Epithelial cell of prostate (primary cell): Measurements from ENCODE around the gene ATP12A.
A peak's percentile ranks its signal among the peaks of the same experiment; 100 is the strongest.
"Not testable (repeated sequence)": the region's sequence is repeated elsewhere in the genome, so short reads cannot be mapped to it uniquely, and the experiment has no call there.

Experiments used
- DNase-seq: peaks from one replicate; pipeline ENCODE4 v3.0.0-alpha.2; 2011; ENCODE audit warnings: low read depth, low spot score
- H3K27ac ChIP-seq: fragments of 450-650 bp; 2 replicates; pipeline ENCODE4 v1.5.1; 2017; ENCODE audit warnings: mild to moderate bottlenecking

Gene ATP12A

GRCh38 chr13:24719139-24719538 is 38.9 kb downstream of the ATP12A start:
- no peak for DNase-seq
- no peak overlapping the region for H3K27ac ChIP-seq

- H3K27ac ChIP-seq = no peak overlapping the region
- DNase-seq = no peak
Measured at GRCh38 chr13:24723206-24723605, 43.0 kb downstream of the ATP12A start.

- no peak overlapping the region for H3K27ac ChIP-seq
- DNase-seq = no peak
Measured at GRCh38 chr13:24724714-24725113, 44.5 kb downstream of the ATP12A start.

DNA sequence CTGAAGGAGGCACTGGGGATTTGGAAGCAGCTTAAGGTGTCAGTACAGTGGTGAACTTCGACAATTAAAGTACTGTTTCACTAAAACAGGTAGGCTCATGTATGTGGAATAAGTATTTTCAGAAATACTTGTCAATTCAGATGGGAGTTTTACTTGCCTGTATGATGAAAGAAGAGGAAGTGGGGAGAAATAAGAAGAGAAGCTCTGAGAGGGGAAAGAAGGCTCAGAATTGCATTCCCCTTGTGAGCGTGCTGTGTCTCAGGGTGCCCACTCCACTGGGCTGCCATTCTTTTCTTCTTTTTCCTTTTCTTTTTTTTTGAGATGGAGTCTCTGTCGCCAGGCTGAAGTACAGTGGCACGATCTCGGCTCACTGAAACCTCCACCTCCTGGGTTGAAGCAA is 45.2 kb downstream of the ATP12A start:
- no peak overlapping the region for H3K27ac ChIP-seq
- no peak for DNase-seq

DNA sequence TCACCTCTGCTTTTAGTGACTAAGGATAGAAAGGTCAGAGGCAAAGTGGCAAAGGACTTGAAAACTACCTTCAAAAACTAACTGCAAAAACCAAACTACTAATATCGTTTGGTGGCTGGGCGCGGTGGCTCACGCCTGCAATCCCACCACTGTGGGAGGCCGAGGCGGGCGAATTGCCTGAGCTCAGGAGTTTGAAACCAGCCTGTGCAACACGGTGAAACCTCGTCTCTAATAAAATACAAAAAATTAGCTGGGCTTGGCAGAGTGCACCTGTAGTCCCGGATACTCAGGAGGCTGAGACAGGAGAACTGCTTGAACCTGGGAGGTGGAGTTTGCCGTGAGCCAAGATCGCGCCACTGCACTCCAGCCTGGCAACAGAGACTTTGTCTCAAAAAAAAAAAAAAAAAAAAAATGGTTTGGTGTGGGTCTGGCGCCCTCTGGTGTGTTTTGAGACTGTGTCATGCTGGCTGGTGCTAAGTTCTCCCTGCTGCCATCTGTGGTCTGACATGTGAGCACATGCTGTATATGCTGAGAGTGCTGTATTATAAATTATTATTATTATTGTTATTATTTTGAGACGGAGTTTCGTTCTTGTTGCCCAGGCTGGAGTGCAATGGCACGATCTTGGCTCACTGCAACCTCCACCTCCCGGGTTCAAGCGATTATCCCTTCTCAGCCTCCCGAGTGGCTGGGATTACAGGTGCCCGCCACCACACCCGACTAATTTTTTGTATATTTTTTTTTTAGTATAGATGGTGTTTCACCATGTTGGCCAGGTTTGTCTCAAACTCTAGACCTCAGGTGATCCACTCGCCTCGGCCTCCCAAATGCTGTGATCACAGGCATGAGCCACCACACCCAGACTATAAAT is 47.8 kb downstream of the ATP12A start:
- H3K27ac ChIP-seq = no peak overlapping the region
- peak; percentile 31 for DNase-seq

DNA sequence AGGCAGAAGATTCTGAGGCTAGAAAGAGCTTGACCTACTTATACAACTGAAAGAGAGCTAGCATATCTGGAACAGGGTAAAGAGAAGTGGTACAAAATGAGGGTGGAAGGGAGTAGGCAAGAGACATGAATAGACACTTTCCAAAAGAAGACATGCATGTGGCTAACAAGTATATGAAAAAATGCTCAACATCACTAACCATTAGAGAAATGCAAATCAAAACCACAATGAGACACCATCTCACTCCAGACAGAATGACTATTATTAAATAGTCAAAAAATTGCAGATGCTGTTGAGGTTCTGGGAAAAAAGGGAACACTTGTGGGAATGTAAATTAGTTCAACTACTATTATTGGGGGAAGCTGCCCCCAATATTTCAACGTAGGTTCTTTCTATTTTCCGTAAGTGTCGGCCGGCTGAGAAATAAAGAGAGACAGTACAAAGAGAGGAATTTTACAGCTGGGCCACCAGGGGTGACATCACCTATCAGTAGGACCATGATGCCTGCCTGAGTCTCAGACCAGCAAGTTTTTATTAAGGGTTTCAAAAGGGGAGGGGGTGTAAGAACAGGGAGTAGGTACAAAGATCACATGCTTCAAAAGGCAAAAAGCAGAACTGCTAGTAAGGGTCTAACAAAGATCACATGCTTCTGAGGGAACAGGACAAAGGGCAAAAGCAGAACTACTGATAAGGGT is 50.8 kb downstream of the ATP12A start:
- not testable (repeated sequence) for H3K27ac ChIP-seq, DNase-seq

- H3K27ac ChIP-seq = no peak overlapping the region
- DNase-seq = no peak
Measured at GRCh38 chr13:24734950-24735349, 54.7 kb downstream of the ATP12A start.

GRCh38 chr13:24737042-24737441 is 56.8 kb downstream of the ATP12A start:
- no peak overlapping the region for H3K27ac ChIP-seq
- no peak for DNase-seq

DNA sequence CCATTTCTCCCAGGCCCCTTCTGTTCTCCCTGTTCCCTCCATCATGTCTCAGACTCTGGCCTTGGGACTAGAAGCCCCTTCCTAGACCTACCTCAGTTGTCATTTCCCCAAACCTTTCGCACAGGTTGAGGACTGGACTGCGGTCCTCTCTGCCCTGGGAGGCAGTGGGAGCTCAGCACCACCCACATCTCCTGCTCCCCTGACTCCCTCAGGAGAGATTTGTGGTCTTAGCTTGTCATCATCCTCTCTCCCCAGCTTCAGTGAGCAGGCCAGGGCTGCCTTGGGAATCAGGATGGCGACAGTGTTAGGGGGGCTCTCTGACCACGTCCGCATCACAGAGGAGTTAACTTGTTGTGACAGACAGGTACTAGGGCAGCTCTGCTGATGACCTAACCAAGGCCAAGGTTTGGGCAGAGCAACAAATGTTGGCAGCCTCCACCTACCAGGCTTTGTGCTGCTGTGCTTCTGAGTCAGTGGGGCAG is 58.2 kb downstream of the ATP12A start:
- no peak for DNase-seq

DNA sequence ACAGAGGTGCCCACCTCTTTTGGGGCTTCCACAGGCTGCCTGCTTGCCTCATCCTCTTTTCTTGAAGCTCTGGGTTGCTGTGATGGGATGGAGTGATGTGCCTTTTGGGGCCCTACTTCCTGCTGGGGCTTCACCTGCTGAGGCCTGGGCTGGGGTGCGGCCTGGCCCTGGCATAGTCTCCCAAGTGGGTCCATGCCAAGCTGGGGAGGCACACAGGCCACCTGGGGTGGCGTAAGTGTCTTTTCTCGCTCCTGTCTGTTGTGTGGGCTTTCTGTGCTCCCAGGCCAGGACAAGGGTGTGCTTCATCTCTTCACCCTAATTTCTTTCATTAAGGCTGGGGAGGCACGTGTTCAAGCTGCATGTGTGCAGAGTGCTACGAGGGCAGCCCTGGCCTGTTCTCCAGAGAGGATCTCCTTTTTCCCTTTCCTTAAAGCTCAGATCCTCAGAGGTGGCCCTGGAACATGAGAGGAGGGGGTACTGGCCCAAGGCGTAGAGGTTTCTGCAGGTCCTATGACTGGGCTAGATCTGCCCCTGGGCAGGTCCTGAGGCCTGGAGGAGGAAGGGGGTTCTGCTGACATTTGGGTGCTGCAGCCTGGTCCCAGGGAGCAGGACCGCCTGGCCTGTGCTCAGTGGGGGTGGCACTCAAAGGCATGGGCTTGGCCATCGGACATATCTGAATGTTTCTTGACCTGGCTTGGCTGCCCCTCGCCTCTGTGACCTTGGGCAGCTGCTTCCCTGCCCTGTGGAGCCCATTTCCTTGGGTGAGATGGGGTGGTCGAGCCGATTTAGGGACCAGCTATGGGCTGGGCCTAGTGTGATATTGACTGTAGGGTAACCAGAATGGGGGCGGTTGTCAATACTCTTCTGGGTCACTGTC is 60.0 kb downstream of the ATP12A start:
- DNase-seq = no peak
- no peak overlapping the region for H3K27ac ChIP-seq

More for the DNA sequence above, 58.2 kb downstream of the ATP12A start:
- no peak overlapping the region for H3K27ac ChIP-seq

DNA sequence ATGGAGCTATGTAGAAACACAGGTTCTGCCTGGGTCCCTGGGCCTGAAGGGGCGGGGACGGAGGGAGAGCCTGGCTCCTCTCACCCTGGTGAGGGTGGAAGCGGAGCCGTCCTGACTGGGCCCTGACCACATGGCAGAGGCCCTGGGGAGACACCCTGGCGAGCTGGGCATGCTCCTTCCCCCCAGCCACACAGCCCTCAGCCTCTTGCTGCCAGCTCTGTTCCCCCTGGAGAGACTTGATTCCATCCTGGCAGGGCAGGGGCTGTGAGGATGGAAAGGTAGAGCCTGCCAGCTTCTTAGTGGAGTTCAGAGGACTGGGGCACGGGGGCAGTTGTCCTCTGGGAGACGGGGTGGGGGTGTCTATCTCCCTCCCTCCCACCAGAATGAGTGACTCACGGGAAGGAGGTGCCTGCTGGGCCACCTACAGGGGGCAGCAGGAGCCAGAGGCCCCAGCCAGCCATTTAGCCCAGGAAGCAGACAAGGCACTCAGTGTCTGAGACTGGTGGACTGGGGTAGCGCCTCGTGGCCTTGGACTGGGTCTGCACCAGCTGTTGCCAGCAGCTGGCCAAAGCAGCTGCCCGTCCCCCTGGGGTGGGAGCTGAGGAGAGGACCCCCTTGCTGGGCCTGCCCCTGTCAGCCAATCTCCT is 60.9 kb downstream of the ATP12A start:
- H3K27ac ChIP-seq = no peak overlapping the region
- DNase-seq = no peak

- no peak for DNase-seq
- H3K27ac ChIP-seq = no peak overlapping the region
Measured at GRCh38 chr13:24741791-24742190, 61.6 kb downstream of the ATP12A start.

GRCh38 chr13:24742294-24742693 is 62.1 kb downstream of the ATP12A start:
- H3K27ac ChIP-seq = no peak overlapping the region
- DNase-seq = no peak

DNA sequence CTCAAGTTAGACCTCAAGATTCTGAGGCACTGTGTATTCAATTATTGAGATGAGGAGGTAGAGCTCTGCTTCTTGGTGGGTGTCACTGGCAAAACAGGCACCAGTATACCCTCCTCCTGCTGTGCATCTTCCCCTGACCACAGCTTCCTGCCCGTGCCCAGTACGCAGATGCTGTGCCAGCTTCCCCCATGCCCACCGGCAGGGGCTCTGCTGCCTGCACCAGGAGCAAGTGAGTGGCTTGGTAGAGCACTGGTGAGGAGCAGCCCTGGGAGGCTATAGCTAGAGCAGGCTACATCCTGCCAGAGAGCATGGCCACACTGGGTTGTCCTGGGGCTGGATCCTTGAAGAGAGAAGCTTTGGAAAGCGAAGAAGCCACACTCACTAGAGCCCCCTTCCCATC is 62.8 kb downstream of the ATP12A start:
- no peak overlapping the region for H3K27ac ChIP-seq
- DNase-seq = no peak

DNA sequence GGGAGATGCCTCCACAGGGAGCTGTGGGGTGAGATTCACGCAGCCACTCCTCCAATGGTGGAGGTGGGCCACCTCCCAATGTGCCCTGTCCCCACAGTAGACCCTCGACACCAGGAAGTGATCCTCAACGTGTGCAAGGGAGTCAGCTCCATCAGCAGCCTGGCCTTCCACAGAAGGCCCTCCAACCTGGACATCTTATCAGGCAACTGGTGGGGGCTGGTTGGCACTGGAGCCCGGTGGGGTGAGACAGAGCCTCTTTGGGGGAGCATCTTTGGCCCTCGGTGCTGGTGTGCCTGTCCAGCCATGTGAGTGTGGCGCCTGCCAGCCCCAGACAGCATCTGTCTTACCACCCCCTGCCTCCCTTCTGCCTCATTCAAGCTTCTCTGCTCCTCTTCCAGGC is 64.0 kb downstream of the ATP12A start:
- H3K27ac ChIP-seq = no peak overlapping the region
- no peak for DNase-seq

- H3K27ac ChIP-seq = no peak overlapping the region
- DNase-seq = no peak
Measured at GRCh38 chr13:24745516-24745860, 65.3 kb downstream of the ATP12A start.

DNA sequence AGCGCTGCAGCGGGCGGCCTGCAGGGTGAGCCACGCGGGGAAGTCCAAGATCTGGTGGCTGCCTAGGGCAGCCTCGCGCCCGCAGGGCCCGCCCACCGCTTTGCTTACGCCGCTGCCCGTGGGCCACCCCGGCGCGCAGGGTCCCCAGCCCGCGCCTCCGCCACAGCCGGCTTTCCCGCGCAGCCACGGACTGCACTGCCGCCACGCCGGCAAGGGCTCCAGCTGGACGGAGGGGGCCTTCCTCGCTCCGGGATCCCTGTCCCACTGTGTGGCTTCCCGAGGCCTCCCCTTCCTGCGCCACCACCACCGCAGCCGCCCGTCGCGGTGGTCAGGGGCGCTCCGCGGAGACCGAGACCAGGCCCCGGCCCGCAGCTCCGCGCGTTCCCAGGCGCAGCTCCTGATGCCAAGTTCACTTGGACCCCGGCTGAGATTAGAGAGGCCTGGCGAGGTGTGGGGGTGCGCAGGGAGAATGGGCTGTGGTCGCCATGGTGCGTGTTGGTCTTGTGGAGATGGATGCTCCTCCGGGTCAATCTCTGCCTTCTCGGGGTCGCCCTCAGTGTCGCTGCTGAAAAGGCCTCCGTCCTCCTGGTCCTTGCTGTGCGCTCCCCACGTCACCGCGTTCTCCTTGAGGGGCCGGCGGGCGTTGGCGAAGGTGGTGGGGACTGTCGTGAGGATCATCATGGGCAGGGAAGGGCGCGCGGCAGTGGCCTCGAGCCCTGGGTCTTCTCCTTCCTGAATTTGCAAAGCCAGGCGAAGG is 65.8 kb downstream of the ATP12A start:
- H3K27ac ChIP-seq = no peak overlapping the region
- DNase-seq = no peak

DNA sequence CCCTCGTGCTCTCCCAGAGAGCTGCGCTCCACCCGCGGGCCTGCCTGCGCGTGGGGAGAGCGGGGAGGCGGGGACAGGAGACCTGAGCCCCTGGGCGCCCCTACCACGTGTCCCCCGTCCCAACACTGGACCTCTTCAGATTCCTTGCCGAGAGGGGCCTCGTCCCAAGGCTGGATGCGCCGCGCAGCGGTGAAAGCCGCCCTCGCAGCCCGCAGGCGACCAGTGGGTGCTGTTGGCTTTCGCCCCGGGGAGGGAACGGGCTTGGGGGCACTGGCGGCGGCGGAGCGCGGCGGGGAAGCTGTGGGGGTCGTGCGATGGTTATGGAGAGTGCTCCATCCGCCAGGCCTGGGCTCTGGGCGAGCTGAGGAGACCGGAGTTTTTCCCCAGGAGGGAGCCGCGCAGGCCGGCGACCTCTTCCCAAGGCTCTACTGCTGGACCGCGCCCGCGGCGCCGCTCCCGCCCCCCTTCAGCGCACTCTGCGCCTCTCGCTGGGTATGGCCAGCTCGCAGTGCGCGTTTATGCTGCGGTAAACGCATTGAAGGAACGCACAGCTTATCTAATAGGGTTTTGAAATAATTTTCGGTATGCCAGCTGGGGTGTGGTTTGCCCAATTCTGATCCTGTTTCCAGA is 66.5 kb downstream of the ATP12A start:
- no peak for DNase-seq
- H3K27ac ChIP-seq = no peak overlapping the region
